HepG2 (cell line): ENCODE measurements around the gene ZWILCH. TPM values are rescaled to one million over a fixed set of nuclear protein-coding genes. Genes with fewer than 3 reads are reported as not detected.

Experiments
- ATF2 ChIP-seq: sonication (generic); formaldehyde crosslinking; IDR thresholded peaks from 2 replicates; pipeline ENCODE4 v1.4.0; 2020; ENCODE audit warnings: missing genetic modification reagents
- ELF1 ChIP-seq: sonication (generic); formaldehyde crosslinking; IDR thresholded peaks from 2 replicates; pipeline ENCODE4 v1.4.0; 2020; ENCODE audit warnings: missing genetic modification reagents
- MIXL1 ChIP-seq: IDR thresholded peaks from 2 replicates; pipeline ENCODE4 v1.6.1; 2016
- MYC ChIP-seq: sonication (generic); formaldehyde crosslinking; IDR thresholded peaks from 2 replicates; pipeline ENCODE4 v1.9.0; 2021; ENCODE audit warnings: missing genetic modification reagents, borderline replicate concordance
- PHF21A ChIP-seq: sonication (generic); formaldehyde crosslinking; IDR thresholded peaks from 2 replicates; pipeline ENCODE4 v1.5.0; 2020; ENCODE audit warnings: mild to moderate bottlenecking, missing genetic modification reagents
- POLR2A ChIP-seq, 2 experiments: IDR thresholded peaks; 2 replicates each; pipeline ENCODE4 v1.6.1; 2011; ENCODE audit warnings: low read depth in 2 of 2, low read length in 2 of 2, mild to moderate bottlenecking in 1 of 2, moderate library complexity in 1 of 2; ENCODE audit not compliant: insufficient read depth in 1 of 2
- POLR2AphosphoS5 ChIP-seq: IDR thresholded peaks from 2 replicates; pipeline ENCODE4 v1.6.1; 2012; ENCODE audit warnings: low read depth, low read length
- POLR2G ChIP-seq: fragments of 200-400 bp; formaldehyde crosslinking; IDR thresholded peaks from 2 replicates; pipeline ENCODE4 v1.6.1; 2018; ENCODE audit warnings: mild to moderate bottlenecking, low read depth, low read length, moderate library complexity
- SALL1 ChIP-seq: sonication (generic); formaldehyde crosslinking; IDR thresholded peaks from 2 replicates; pipeline ENCODE4 v1.8.0; 2022; ENCODE audit warnings: mild to moderate bottlenecking, missing genetic modification reagents
- SAP130 ChIP-seq: IDR thresholded peaks from 2 replicates; pipeline ENCODE4 v1.6.1; 2016; ENCODE audit warnings: low read depth
- SKIL ChIP-seq: sonication (generic); formaldehyde crosslinking; IDR thresholded peaks from 2 replicates; pipeline ENCODE4 v1.8.0; 2022; ENCODE audit warnings: missing genetic modification reagents, mild to moderate bottlenecking, moderate library complexity, borderline replicate concordance
- SP2 ChIP-seq: sonication (generic); formaldehyde crosslinking; IDR thresholded peaks from 2 replicates; pipeline ENCODE4 v1.5.1; 2020; ENCODE audit warnings: mild to moderate bottlenecking, missing genetic modification reagents
- TAF1 ChIP-seq: sonication (generic); formaldehyde crosslinking; IDR thresholded peaks from 2 replicates; pipeline ENCODE4 v1.4.0; 2020; ENCODE audit warnings: missing genetic modification reagents
- TBX2 ChIP-seq: sonication (generic); formaldehyde crosslinking; IDR thresholded peaks from 2 replicates; pipeline ENCODE4 v1.5.0; 2020; ENCODE audit warnings: missing genetic modification reagents, mild to moderate bottlenecking, borderline replicate concordance
- THAP11 ChIP-seq: IDR thresholded peaks from 2 replicates; pipeline ENCODE4 v1.6.1; 2016; ENCODE audit warnings: missing biosample characterization, missing genetic modification reagents
- ZNF143 ChIP-seq: sonication (generic); formaldehyde crosslinking; IDR thresholded peaks from 2 replicates; pipeline ENCODE4 v1.4.0; 2020; ENCODE audit warnings: missing genetic modification reagents
- ZNF614 ChIP-seq: IDR thresholded peaks from 2 replicates; pipeline ENCODE4 v1.6.1; 2018; ENCODE audit warnings: missing biosample characterization, missing genetic modification reagents, inconsistent platforms, borderline replicate concordance
- ZNF644 ChIP-seq: IDR thresholded peaks from 2 replicates; pipeline ENCODE4 v1.6.1; 2016; ENCODE audit warnings: low read depth
- polyA plus RNA-seq, 8 experiments: library from polyadenylated mRNA; depleted of rRNA in 3 of 8; stranded (reverse) in 7 of 8; unstranded in 1 of 8; fragments of >200 nt; fragmentation: Illumina TruSeq in 4 of 8; extraction: Trizol in 4 of 8; gene quantifications; 2 replicates each; pipeline versions ENCODE4 v1.2.1 to v1.2.3, GENCODE V29; 2011 to 2016; ENCODE audit warnings: low read depth in 4 of 8, missing spikeins in 1 of 8, mixed read lengths in 1 of 8; ENCODE audit not compliant: insufficient read depth in 1 of 8
- total RNA-seq, 5 experiments: library from RNA; depleted of rRNA; stranded (reverse); fragments of >200 nt; fragmentation: Illumina TruSeq; extraction: Trizol; gene quantifications; 2 replicates each; pipeline ENCODE4 v1.2.3, GENCODE V29; 2016; ENCODE audit warnings: low read depth in 1 of 5
- TF ChIP-seq, protein P1 (sequence below): IDR thresholded peaks from 2 replicates; pipeline ENCODE4 v1.6.1; 2016; ENCODE audit warnings: control low read depth
- TF ChIP-seq, protein P2 (sequence below): sonication (generic); formaldehyde crosslinking; conservative IDR thresholded peaks from 2 replicates; pipeline ENCODE4 v1.4.0; 2020; ENCODE audit warnings: mild to moderate bottlenecking, missing genetic modification reagents, moderate library complexity
- TF ChIP-seq, protein P3 (sequence below): sonication (generic); formaldehyde crosslinking; IDR thresholded peaks from 2 replicates; pipeline ENCODE4 v1.8.0; 2022; ENCODE audit warnings: mild to moderate bottlenecking, missing genetic modification reagents, moderate library complexity

The ZWILCH gene
- total and polyA plus RNA-seq, 2 of the 13 experiments (the other 11 are each of a cell fraction or from before 2014, with no cell fraction given), result 9.5 to 27.8 TPM

DNA sequence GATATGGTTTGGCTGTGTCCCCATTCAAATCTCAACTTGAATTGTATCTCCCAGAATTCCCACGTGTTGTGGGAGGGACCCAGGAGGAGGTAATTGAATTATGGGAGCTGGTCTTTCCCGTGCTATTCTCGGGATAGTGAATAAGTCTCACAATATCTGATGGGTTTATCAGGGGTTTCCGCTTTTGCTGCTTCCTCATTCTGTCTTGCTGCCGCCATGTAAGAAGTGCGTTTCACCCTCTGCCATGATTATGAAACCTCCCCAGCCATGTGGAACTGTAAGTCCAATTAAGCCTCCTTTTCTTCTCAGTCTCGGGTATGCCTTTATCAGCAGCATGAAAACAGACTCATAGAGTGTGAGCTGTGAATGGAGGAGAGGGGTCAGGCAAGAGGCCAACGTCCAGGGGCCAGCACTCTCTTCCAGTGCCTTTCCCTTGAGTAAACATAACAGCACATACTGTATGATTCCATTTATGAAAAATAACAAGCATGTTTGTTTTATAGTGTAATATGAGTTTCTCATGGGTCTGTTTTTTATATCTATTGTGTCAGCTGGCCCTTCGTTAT lies 76.9 kb downstream of the ZWILCH start (continued):
- TF ChIP-seq POLR2G, result peak; percentile 54
- peak; percentile 72 for TF ChIP-seq ZNF143 (CRISPR knock-in tag)
- 0 out of 2 replicates have a peak, but pooled peaks have one; percentile 24 for TF ChIP-seq MIXL1 (CRISPR knock-in tag)
- TF ChIP-seq, protein P1, sequence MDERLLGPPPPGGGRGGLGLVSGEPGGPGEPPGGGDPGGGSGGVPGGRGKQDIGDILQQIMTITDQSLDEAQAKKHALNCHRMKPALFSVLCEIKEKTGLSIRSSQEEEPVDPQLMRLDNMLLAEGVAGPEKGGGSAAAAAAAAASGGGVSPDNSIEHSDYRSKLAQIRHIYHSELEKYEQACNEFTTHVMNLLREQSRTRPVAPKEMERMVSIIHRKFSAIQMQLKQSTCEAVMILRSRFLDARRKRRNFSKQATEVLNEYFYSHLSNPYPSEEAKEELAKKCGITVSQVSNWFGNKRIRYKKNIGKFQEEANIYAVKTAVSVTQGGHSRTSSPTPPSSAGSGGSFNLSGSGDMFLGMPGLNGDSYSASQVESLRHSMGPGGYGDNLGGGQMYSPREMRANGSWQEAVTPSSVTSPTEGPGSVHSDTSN (CRISPR knock-in tag), result no peak
- TF ChIP-seq ZNF614 (CRISPR knock-in tag), result no peak
- no peak for TF ChIP-seq ATF2 (CRISPR knock-in tag)
- peak; percentile 37; the same call in 1 of the 2 replicates for TF ChIP-seq MYC (CRISPR knock-in tag)
- TF ChIP-seq POLR2A (IDR thresholded peaks at IDR 0.05; ENCODE audit: insufficient read depth in 1 of 2, low read depth in 2 of 2, low read length in 2 of 2), result peak; percentile 34 to 73; a peak in 3 of 4 replicates
- peak; percentile 33; the same call in 1 of the 2 replicates for TF ChIP-seq SAP130 (CRISPR knock-in tag)
- peak; percentile 43; the same call in 1 of the 2 replicates for TF ChIP-seq ZNF644 (CRISPR knock-in tag)
- no peak for TF ChIP-seq SP2 (CRISPR knock-in tag)
- peak; percentile 45; the same call in 1 of the 2 replicates for TF ChIP-seq TAF1 (CRISPR knock-in tag)
- TF ChIP-seq SKIL (CRISPR knock-in tag), result no peak
- TF ChIP-seq SALL1 (CRISPR knock-in tag), result 0 out of 2 replicates have a peak, but pooled peaks have one; percentile 21
- TF ChIP-seq PHF21A, result 0 out of 2 replicates have a peak, but pooled peaks have one; percentile 25
- peak; percentile 61 for TF ChIP-seq POLR2AphosphoS5
- TF ChIP-seq THAP11 (CRISPR knock-in tag), result peak; percentile 21; the same call in 1 of the 2 replicates
- 0 out of 2 replicates have a peak, but pooled peaks have one; percentile 16 for TF ChIP-seq TBX2 (CRISPR knock-in tag)
- TF ChIP-seq, protein P2, sequence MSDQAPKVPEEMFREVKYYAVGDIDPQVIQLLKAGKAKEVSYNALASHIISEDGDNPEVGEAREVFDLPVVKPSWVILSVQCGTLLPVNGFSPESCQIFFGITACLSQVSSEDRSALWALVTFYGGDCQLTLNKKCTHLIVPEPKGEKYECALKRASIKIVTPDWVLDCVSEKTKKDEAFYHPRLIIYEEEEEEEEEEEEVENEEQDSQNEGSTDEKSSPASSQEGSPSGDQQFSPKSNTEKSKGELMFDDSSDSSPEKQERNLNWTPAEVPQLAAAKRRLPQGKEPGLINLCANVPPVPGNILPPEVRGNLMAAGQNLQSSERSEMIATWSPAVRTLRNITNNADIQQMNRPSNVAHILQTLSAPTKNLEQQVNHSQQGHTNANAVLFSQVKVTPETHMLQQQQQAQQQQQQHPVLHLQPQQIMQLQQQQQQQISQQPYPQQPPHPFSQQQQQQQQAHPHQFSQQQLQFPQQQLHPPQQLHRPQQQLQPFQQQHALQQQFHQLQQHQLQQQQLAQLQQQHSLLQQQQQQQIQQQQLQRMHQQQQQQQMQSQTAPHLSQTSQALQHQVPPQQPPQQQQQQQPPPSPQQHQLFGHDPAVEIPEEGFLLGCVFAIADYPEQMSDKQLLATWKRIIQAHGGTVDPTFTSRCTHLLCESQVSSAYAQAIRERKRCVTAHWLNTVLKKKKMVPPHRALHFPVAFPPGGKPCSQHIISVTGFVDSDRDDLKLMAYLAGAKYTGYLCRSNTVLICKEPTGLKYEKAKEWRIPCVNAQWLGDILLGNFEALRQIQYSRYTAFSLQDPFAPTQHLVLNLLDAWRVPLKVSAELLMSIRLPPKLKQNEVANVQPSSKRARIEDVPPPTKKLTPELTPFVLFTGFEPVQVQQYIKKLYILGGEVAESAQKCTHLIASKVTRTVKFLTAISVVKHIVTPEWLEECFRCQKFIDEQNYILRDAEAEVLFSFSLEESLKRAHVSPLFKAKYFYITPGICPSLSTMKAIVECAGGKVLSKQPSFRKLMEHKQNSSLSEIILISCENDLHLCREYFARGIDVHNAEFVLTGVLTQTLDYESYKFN, result peak; percentile 17
- TF ChIP-seq ELF1 (CRISPR knock-in tag), result peak; percentile 41
- TF ChIP-seq, protein P3, sequence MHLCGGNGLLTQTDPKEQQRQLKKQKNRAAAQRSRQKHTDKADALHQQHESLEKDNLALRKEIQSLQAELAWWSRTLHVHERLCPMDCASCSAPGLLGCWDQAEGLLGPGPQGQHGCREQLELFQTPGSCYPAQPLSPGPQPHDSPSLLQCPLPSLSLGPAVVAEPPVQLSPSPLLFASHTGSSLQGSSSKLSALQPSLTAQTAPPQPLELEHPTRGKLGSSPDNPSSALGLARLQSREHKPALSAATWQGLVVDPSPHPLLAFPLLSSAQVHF (CRISPR knock-in tag), result no peak
